GM19455 (cell line): ENCODE data around the gene TCEAL8.

Source experiments
- ATAC-seq: cut with Tn5 transposase; IDR thresholded peaks from one replicate; pipeline ENCODE4 v1.9.1; 2021; ENCODE audit not compliant: unreplicated experiment

TCEAL8 gene

GRCh38 chrX:103215425-103215991, 39.4 kb downstream of the TCEAL8 start:
- peak; percentile 44 for ATAC-seq

- peak; percentile 97 for ATAC-seq
Measured at GRCh38 chrX:103214870-103215424, 40.0 kb downstream of the TCEAL8 start, which contains the start of gene BEX4. Gene BEX4 (plus strand): TSS chrX:103215108. CDS start chrX:103216154, 1,046 bp downstream.

- no peak for ATAC-seq
Measured at GRCh38 chrX:103212749-103213457, 42.1 kb downstream of the TCEAL8 start.

DNA sequence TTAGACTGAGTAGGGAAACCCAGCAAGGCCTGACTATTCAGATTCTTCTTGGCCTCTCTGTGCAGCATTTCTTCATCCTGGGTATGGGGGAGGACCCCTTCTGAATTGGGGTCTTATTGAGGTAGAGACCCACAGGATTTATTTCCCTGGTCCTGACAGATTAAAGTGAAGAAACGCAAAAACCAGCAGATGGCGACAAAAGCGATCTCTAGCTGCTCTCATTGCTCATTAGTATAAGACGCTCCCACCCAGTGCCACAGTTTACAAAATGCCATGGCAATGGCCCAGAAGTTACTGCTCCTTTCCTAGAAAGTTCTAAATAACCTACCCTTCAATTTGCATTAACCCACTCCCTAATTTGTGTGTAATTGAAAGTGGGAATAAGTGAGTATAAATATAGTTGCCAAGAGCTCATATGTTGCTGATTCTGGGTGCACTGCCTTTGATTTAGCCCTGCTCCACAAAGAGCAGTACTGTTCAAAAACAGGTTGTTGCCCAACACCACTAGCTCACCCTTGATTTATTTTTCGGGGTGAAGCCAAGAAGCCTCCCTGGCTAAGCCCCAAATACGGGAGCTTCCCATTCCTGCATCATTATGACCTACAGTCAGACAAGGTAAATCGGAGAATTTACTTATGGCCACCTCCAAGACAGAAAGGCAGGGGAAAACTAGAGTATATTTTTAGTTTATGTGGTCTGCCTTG, 43.8 kb downstream of the TCEAL8 start:
- no peak for ATAC-seq

DNA sequence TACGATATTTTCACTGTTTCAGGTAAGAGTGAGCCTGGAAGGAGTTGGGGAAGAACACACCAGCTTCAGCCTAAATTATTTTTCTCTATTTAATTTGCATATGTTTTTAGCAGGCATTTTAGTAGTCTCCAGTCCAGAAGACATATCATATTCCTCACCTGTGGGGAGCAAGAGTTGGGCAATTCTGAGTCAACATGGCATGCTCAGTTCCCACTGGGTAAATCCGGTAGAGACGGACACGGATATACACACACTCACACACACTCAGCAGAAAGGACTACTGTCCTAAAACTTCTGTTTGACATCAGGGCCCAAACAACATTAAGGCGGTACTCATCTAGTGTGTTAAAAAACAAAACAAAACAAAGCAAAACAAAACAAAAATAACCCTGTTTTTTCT, 44.9 kb downstream of the TCEAL8 start:
- no peak for ATAC-seq
